Prostate gland (tissue), 2 donors: Measurements from ENCODE around the gene KLF7. TPM values are rescaled to one million over a fixed set of nuclear protein-coding genes. Genes with fewer than 3 reads are reported as not detected.
A peak's percentile ranks its signal among the peaks of the same experiment; 100 is the strongest.

ENCODE experiments used
- DNase-seq: peaks from one replicate; pipeline ENCODE4 v3.0.0-alpha.2; 2019; ENCODE audit warnings: low spot score
- H3K27ac ChIP-seq, 2 donors: fragments of 200-600 bp; sonication (generic); 2 replicates each; pipeline ENCODE4 v1.5.1; 2017 to 2019
- H3K27me3 ChIP-seq: fragments of 200-600 bp; sonication (generic); replicated peaks from 2 replicates; pipeline ENCODE4 v1.5.1; 2019; ENCODE audit not compliant: insufficient read depth
- H3K36me3 ChIP-seq, 2 donors: fragments of 200-600 bp; sonication (generic); 1 replicate in 1 of 2; 2 replicates in 1 of 2; pipeline versions ENCODE4 v1.5.1 to v1.8.1; 2017 to 2019
- H3K4me1 ChIP-seq: fragments of 200-600 bp; sonication (generic); replicated peaks from 2 replicates; pipeline ENCODE4 v1.5.1; 2019
- H3K4me3 ChIP-seq, 2 donors: fragments of 200-600 bp; sonication (generic); 2 replicates each; pipeline ENCODE4 v1.5.1; 2017 to 2019
- H3K9me3 ChIP-seq: fragments of 200-600 bp; sonication (generic); 2 replicates; pipeline ENCODE4 v1.5.1; 2017
- POLR2A ChIP-seq: fragments of 450-650 bp; IDR thresholded peaks from one replicate; pipeline ENCODE4 v1.6.1; 2016; ENCODE audit warnings: antibody characterized with exemption, mild to moderate bottlenecking
- POLR2AphosphoS5 ChIP-seq: sonication (generic); formaldehyde crosslinking; IDR thresholded peaks from one replicate; pipeline ENCODE4 v1.6.1; 2017; ENCODE audit warnings: antibody characterized with exemption
- WGBS: methylation state at CpG from one replicate; pipeline ENCODE4 v1.1.5; 2018; 5-methylcytosine and 5-hydroxymethylcytosine counted together
- intact Hi-C: fragments of 100-400 bp; cut with DNase I; formaldehyde crosslinking; loops from one replicate; pipeline ENCODE4 v1.14.2; 2022
- total RNA-seq, 2 donors: library from RNA; depleted of rRNA; stranded (reverse); fragments of >200 nt; gene quantifications; one replicate each; pipeline ENCODE4 v1.1.0, GENCODE V29; 2016
- TF ChIP-seq, protein P1 (sequence below), 4 experiments: fragments of 200-600 bp in 2 of 4; fragments of 450-650 bp in 2 of 4; sonication (generic) in 2 of 4; IDR thresholded peaks; 1 replicate in 3 of 4; 2 replicates in 1 of 4; pipeline ENCODE4 v1.5.1; 2016 to 2019; ENCODE audit warnings: antibody characterized with exemption in 4 of 4, mild to moderate bottlenecking in 2 of 4, moderate library complexity in 2 of 4

Gene KLF7
- total RNA-seq, 2 donors from 2014 or later, result 10.2 to 23.9 TPM

DNA sequence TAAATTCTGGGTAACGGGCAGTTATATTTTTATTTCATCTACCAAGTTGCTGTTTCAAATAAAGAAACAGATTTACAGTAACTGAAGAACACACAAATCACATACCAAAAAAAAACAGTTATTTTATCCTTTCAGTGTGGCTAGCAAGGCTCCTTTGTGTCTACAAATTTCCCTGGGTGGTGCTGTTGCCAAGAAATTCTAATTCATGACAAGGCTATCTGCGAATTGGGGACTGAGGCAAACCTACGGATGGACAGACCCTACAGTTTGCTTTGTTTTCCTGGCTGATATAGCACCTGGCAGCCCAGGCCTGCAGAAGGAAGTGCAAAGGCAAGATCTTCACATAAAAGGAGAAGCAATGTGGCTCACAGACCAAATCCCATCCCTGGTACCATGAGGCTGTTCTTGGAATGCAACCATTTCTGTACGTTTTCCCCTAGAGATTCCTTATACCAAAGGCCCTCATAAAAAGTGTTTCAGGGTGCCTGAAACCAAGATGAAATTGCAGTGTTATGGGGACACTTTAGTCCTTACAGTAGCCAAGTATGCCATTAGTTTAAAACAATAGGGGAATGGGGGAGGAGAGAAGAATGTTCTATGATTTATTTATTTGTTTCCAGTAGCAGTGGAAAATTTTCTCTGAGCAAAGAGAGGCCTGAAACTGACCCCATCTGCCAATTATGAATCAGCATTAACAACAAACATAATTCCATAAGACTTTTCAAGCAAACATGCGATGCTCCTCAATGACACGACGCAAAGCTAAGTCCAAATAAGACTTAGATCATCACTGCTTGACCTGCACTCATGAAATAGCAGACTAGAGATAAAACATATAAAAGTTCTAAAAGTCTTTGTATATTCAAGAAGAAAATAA lies 4.3 kb downstream of the KLF7 start:
- no peaks in the 10 kb centered on the region for H3K9me3 ChIP-seq
- TF ChIP-seq POLR2A (no peak), POLR2AphosphoS5 (peak; percentile 4)
- TF ChIP-seq, protein P1, sequence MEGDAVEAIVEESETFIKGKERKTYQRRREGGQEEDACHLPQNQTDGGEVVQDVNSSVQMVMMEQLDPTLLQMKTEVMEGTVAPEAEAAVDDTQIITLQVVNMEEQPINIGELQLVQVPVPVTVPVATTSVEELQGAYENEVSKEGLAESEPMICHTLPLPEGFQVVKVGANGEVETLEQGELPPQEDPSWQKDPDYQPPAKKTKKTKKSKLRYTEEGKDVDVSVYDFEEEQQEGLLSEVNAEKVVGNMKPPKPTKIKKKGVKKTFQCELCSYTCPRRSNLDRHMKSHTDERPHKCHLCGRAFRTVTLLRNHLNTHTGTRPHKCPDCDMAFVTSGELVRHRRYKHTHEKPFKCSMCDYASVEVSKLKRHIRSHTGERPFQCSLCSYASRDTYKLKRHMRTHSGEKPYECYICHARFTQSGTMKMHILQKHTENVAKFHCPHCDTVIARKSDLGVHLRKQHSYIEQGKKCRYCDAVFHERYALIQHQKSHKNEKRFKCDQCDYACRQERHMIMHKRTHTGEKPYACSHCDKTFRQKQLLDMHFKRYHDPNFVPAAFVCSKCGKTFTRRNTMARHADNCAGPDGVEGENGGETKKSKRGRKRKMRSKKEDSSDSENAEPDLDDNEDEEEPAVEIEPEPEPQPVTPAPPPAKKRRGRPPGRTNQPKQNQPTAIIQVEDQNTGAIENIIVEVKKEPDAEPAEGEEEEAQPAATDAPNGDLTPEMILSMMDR (IDR thresholded peaks at IDR 0.05), result no peak
- DNase-seq, result no peak
- H3K4me1 ChIP-seq, result no peaks in the 10 kb centered on the region
- no peaks in the 10 kb centered on the region for H3K36me3 ChIP-seq
- no peak overlapping the region for H3K4me3 ChIP-seq
- no peaks in the 10 kb centered on the region for H3K27me3 ChIP-seq
- 54% methylated on average over 7 of the region's 7 CpGs for WGBS
- H3K27ac ChIP-seq, result peak overlapping the region; percentile 100
- intact Hi-C loops, result loop anchor here (5.0 to 10.0 kb wide), 5 partner anchors 153 to 1007 kb away; partner anchors contain the start of genes EEF1B2, METTL21A and NDUFS1

DNA sequence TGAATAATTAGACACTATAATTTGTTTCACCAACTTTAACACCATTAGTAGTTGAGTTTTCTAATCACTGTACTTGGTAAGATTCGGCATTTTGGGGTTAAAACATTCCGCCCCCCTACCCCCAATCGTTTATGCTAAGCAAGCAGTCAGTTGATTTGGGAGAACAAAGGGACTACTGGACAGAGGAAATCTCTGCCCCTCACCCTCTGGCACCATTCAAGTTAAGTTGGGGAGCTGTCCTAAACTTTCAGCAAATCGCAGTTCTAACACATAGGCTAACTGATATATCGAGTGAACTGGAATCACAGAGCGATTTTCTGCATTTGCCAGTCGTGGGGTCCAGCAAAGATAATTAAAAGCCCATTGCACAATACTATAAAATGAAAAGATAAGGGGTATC lies 5.6 kb downstream of the KLF7 start:
- intact Hi-C loops, result loop anchor here (5.0 to 10.0 kb wide), 5 partner anchors 155 to 1005 kb away; partner anchors contain the start of genes EEF1B2, METTL21A and NDUFS1
- TF ChIP-seq POLR2A, result no peak
- TF ChIP-seq, protein P1 (IDR thresholded peaks at IDR 0.05), result no peak
- H3K27ac ChIP-seq, result no peak overlapping the region
- H3K27me3 ChIP-seq, result no peaks in the 10 kb centered on the region
- DNase-seq, result no peak
- no peaks in the 10 kb centered on the region for H3K36me3 ChIP-seq
- H3K4me1 ChIP-seq, result no peaks in the 10 kb centered on the region
- H3K9me3 ChIP-seq, result no peaks in the 10 kb centered on the region
- no peak overlapping the region for H3K4me3 ChIP-seq
- WGBS, result 64% methylated on average over 7 of the region's 7 CpGs

DNA sequence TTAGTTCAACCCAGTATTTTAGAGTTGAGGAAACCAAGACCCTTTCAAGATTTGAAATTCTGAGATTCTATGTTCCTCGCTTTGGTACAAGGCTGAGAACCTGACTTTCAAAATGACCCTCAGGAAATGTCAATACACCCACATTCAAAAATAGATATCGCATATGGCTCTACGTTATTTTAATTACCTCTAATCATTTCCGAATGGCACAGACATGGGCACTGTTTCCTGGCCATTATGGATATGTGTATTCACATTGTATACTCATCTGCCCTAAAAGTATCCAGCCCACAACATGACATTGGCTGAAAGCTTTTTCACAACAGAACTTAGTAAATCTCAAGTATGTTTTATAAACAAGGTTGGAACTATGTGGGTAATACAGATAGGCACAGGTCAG lies 6.7 kb downstream of the KLF7 start:
- DNase-seq, result no peak
- 88% methylated on average over 4 of the region's 4 CpGs for WGBS
- TF ChIP-seq POLR2A, result no peak
- TF ChIP-seq POLR2AphosphoS5, result no peak
- TF ChIP-seq, protein P1 (IDR thresholded peaks at IDR 0.05), result no peak
- Histone ChIP-seq H3K27me3 (no peaks in the 10 kb centered on the region), H3K4me3 (no peak overlapping the region), H3K4me1 (peaks cover 4% of the 10 kb centered on the region), H3K27ac (no peak overlapping the region), H3K9me3 (no peaks in the 10 kb centered on the region), H3K36me3 (no peaks in the 10 kb centered on the region)
- intact Hi-C loops, result no loop called here

DNA sequence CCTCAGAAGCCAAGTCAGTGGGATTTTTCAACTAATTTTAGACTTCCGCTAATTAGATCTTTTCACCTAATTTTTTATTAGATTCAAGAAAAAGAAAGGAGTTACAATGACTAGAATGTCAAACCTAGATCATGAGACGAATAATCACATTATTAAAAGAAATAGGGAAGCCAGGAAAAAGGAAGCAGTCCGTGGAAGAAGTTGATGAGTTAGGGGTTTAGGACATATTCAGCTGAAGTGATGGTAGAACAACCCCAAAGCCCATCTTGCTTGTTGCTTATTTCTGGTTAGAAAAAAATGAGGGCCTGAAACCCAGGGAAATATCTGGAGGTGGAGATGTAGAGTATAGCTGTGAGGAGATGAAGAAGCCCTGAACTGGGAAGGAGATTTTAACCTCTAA lies 8.0 kb downstream of the KLF7 start:
- intact Hi-C loops, result no loop called here
- H3K36me3 ChIP-seq, result no peaks in the 10 kb centered on the region
- DNase-seq, result no peak
- no peak for TF ChIP-seq POLR2A
- TF ChIP-seq POLR2AphosphoS5, result no peak
- TF ChIP-seq, protein P1 (IDR thresholded peaks at IDR 0.05), result no peak
- H3K9me3 ChIP-seq, result no peaks in the 10 kb centered on the region
- H3K27ac ChIP-seq, result no peak overlapping the region
- peaks cover 5% of the 10 kb centered on the region for H3K4me1 ChIP-seq
- WGBS, result 89% methylated on average over 3 of the region's 3 CpGs
- H3K4me3 ChIP-seq, result no peak overlapping the region
- H3K27me3 ChIP-seq, result no peaks in the 10 kb centered on the region

DNA sequence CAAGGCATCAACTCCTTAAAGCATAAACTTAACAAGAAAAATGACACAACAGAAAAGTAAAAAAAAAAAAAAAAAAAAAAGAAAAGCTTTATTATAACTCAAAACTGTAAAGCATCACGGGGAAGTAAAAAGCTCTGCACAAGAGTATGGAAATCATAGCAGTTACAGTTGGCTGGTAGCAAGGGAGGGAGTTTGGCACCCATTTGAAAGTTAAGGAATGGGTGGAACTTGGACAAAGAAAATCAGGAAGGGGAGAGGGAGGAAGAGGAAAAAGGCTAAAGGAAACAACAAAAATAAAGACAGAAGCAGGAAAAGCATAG lies 8.6 kb downstream of the KLF7 start:
- Histone ChIP-seq H3K4me3 (no peak overlapping the region), H3K4me1 (peaks cover 5% of the 10 kb centered on the region), H3K9me3 (no peaks in the 10 kb centered on the region), H3K36me3 (no peaks in the 10 kb centered on the region), H3K27me3 (no peaks in the 10 kb centered on the region), H3K27ac (no peak overlapping the region)
- intact Hi-C loops, result no loop called here
- 88% methylated on average over 1 of the region's 1 CpG for WGBS
- no peak for DNase-seq
- TF ChIP-seq, protein P1 (IDR thresholded peaks at IDR 0.05), result no peak
- TF ChIP-seq POLR2A (no peak), POLR2AphosphoS5 (no peak)
